Breast epithelium (tissue), 3 donors: ENCODE measurements around the gene UTP11.

Experiments used
- POLR2A ChIP-seq: fragments of 450-650 bp; IDR thresholded peaks from one replicate; pipeline ENCODE4 v1.6.1; 2016; ENCODE audit warnings: antibody characterized with exemption, mild to moderate bottlenecking, moderate library complexity
- TF ChIP-seq, protein P1 (sequence below), 3 donors: fragments of 450-650 bp; IDR thresholded peaks; one replicate each; pipeline ENCODE4 v1.5.1; 2016 to 2017; ENCODE audit warnings: antibody characterized with exemption in 3 of 3, mild to moderate bottlenecking in 3 of 3, moderate library complexity in 3 of 3

DNA sequence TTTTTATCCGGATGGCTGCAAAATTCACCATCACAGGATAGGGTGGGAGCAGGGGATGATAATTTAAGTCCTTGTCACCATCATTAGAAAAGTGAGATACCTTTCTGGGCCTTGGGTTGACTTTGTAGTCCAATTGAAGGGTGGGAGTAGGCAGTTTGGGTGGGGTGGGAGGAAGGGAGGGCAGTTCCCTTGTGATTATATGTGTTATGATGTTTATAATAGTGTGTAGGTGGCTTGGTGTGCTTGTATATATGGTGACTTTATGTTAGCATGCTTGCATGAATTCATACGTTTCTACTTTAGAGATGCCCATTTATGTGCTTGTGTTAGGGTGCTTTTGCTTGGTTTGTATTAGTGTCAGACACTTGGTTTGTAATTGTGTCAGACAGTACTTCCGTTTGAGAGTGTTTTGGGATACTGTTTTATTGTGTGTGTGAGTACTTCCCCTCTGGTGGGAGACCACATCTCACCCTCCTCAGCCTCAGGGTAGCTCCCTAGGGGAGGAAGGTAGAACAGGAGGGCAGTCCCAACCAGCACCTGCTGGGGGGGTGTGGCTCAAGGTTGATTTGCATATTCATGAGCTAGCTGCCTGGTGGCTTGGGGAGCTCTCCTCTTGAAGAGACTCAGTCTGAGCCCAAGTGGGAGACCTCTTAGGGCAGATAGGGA lies 40.3 kb downstream of the UTP11 start:
- TF ChIP-seq, protein P1, sequence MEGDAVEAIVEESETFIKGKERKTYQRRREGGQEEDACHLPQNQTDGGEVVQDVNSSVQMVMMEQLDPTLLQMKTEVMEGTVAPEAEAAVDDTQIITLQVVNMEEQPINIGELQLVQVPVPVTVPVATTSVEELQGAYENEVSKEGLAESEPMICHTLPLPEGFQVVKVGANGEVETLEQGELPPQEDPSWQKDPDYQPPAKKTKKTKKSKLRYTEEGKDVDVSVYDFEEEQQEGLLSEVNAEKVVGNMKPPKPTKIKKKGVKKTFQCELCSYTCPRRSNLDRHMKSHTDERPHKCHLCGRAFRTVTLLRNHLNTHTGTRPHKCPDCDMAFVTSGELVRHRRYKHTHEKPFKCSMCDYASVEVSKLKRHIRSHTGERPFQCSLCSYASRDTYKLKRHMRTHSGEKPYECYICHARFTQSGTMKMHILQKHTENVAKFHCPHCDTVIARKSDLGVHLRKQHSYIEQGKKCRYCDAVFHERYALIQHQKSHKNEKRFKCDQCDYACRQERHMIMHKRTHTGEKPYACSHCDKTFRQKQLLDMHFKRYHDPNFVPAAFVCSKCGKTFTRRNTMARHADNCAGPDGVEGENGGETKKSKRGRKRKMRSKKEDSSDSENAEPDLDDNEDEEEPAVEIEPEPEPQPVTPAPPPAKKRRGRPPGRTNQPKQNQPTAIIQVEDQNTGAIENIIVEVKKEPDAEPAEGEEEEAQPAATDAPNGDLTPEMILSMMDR (IDR thresholded peaks at IDR 0.05) = no peak
- TF ChIP-seq POLR2A = no peak
